ENCODE results near the gene PTGER3. TPM values are rescaled to one million over a fixed set of nuclear protein-coding genes. Genes with fewer than 3 reads are reported as not detected.

Gene PTGER3
- total RNA-seq, 1 donor, result 0.86 TPM

GRCh38 chr1:71074681-71075080 is 27.1 kb upstream of the PTGER3 start:
- no peak overlapping the region for H3K4me3 ChIP-seq (ENCODE audit: low read depth, low read length)
- DNase-seq (ENCODE audit: low read depth), result no peak
- TF ChIP-seq, protein P1, sequence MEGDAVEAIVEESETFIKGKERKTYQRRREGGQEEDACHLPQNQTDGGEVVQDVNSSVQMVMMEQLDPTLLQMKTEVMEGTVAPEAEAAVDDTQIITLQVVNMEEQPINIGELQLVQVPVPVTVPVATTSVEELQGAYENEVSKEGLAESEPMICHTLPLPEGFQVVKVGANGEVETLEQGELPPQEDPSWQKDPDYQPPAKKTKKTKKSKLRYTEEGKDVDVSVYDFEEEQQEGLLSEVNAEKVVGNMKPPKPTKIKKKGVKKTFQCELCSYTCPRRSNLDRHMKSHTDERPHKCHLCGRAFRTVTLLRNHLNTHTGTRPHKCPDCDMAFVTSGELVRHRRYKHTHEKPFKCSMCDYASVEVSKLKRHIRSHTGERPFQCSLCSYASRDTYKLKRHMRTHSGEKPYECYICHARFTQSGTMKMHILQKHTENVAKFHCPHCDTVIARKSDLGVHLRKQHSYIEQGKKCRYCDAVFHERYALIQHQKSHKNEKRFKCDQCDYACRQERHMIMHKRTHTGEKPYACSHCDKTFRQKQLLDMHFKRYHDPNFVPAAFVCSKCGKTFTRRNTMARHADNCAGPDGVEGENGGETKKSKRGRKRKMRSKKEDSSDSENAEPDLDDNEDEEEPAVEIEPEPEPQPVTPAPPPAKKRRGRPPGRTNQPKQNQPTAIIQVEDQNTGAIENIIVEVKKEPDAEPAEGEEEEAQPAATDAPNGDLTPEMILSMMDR (IDR thresholded peaks at IDR 0.05; ENCODE audit: insufficient read depth, low read depth, low read length), result no peak

GRCh38 chr1:71072273-71072672 is 24.7 kb upstream of the PTGER3 start:
- TF ChIP-seq, protein P1 (IDR thresholded peaks at IDR 0.05; ENCODE audit: insufficient read depth, low read depth, low read length), result no peak
- no peak for DNase-seq (ENCODE audit: low read depth)
- H3K4me3 ChIP-seq (ENCODE audit: low read depth, low read length), result no peak overlapping the region

GRCh38 chr1:71071720-71072119 is 24.1 kb upstream of the PTGER3 start:
- TF ChIP-seq, protein P1 (IDR thresholded peaks at IDR 0.05; ENCODE audit: insufficient read depth, low read depth, low read length), result no peak
- no peak for DNase-seq (ENCODE audit: low read depth)
- no peak overlapping the region for H3K4me3 ChIP-seq (ENCODE audit: low read depth, low read length)

DNA sequence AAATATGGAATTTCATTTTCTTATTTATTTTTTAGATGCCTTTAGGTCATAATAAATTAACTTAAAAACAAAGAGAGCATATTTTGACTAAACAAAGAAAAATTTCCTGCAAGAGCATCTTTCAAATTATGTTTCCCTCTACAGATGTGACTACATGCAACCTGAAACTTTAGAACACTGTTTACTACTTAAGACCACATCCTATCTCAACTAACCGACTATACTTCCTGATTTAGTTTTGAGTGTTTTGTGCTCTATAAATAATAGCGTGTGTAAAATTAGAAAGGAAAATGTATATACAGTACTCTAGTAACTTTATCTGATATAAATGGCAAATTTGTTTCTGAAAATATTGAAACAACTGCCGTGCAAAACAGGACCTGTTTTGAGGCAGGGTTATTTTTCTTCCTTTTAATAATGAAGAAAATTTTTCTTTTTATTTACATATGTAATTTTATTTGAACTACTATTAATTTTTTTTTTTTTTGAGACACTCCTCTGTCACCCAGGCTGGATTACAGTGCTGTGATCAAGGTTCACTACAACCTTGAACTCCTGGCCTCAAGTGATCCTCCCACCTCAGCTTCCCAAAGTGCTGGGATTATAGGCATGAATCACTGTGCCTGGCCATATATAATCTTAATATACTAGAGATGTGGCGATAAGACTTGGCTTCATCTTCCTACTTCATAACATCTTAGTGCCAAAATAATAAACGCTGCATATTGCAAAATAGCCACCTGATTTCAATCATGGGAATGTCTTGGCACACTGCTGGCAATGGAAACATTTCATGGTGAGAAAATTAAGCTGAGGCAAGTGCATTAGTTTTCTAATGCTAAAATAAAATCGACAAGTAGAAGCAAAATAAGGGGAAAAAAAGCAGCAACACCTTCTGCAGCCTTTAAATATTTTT is 21.0 kb upstream of the PTGER3 start:
- H3K4me3 ChIP-seq (ENCODE audit: low read depth, low read length), result no peak overlapping the region
- TF ChIP-seq, protein P1 (IDR thresholded peaks at IDR 0.05; ENCODE audit: insufficient read depth, low read depth, low read length), result no peak
- peak; percentile 55 for DNase-seq (ENCODE audit: low read depth)

DNA sequence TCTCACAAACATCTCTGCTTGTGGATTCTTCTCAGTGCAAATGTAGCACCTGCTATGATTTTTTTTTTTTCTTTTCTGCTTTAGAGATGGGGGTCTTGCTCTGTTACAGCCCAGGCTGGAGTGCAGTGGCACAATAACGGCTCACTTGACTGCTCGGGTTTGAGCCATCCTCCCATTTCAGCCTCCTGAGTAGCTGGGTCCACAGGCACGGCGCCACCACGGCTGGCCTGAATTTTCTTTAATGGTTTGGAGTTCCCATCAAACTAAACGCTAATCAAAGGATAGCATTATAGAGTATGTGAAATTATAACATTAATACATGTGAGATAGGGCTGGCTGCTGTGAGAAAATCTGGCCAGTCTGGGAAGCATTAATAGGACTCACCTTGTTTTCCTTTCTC is 7.2 kb upstream of the PTGER3 start:
- no peak for DNase-seq (ENCODE audit: low read depth)
- TF ChIP-seq, protein P1 (IDR thresholded peaks at IDR 0.05; ENCODE audit: insufficient read depth, low read depth, low read length), result no peak
- H3K4me3 ChIP-seq (ENCODE audit: low read depth, low read length), result no peak overlapping the region

- TF ChIP-seq, protein P1 (IDR thresholded peaks at IDR 0.05; ENCODE audit: insufficient read depth, low read depth, low read length), result no peak
- no peak for DNase-seq (ENCODE audit: low read depth)
- H3K4me3 ChIP-seq (ENCODE audit: low read depth, low read length), result no peak overlapping the region
Observed at GRCh38 chr1:71054281-71054731, 6.7 kb upstream of the PTGER3 start.

Measured in fibroblast of villous mesenchyme (primary cell).